GM23338 (cell line): ENCODE data around the gene DEFB124. TPM values are rescaled to one million over a fixed set of nuclear protein-coding genes. Genes with fewer than 3 reads are reported as not detected.

Experiments
- ATAC-seq: fragments of 200-7000 bp; cut with Tn5 transposase; 3 replicates; pipeline ENCODE4 v1.9.1; 2020
- DNase-seq: peaks from one replicate; pipeline ENCODE4 v3.0.0-alpha.2; 2015; ENCODE audit warnings: low spot score
- H2AFZ ChIP-seq: fragments of 200-600 bp; sonication (generic); 2 replicates; pipeline ENCODE4 v1.8.0; 2016; ENCODE audit warnings: antibody characterized with exemption, mild to moderate bottlenecking, moderate library complexity
- H3F3A ChIP-seq: fragments of 200-600 bp; sonication (generic); replicated peaks from 2 replicates; pipeline ENCODE4 v1.8.0; 2017; ENCODE audit warnings: antibody characterized with exemption, mixed run types, low read depth
- H3K27ac ChIP-seq: fragments of 200-600 bp; sonication (generic); 2 replicates; pipeline ENCODE4 v1.6.1; 2016; ENCODE audit warnings: low read depth
- H3K27me3 ChIP-seq: fragments of 200-600 bp; sonication (generic); 2 replicates; pipeline ENCODE4 v1.8.0; 2016; ENCODE audit warnings: mild to moderate bottlenecking, mixed run types, moderate library complexity; ENCODE audit not compliant: insufficient read depth
- H3K36me3 ChIP-seq: fragments of 200-600 bp; sonication (generic); 2 replicates; pipeline ENCODE4 v1.8.0; 2016; ENCODE audit warnings: mild to moderate bottlenecking; ENCODE audit not compliant: insufficient read depth
- H3K4me1 ChIP-seq: fragments of 200-600 bp; sonication (generic); 2 replicates; pipeline ENCODE4 v1.8.0; 2016; ENCODE audit warnings: mild to moderate bottlenecking, moderate library complexity; ENCODE audit not compliant: insufficient read depth
- H3K4me2 ChIP-seq: fragments of 200-600 bp; sonication (generic); 2 replicates; pipeline ENCODE4 v1.7.1; 2017; ENCODE audit warnings: mixed run types
- H3K4me3 ChIP-seq: fragments of 200-600 bp; sonication (generic); 2 replicates; pipeline ENCODE4 v1.6.1; 2016; ENCODE audit warnings: mixed run types
- H3K79me2 ChIP-seq: fragments of 200-600 bp; sonication (generic); replicated peaks from 2 replicates; pipeline ENCODE4 v1.8.0; 2017; ENCODE audit warnings: mild to moderate bottlenecking; ENCODE audit not compliant: insufficient read depth
- H3K9me2 ChIP-seq: fragments of 200-600 bp; sonication (generic); 2 replicates; pipeline ENCODE4 v1.8.0; 2017; ENCODE audit not compliant: insufficient read depth
- H4K20me1 ChIP-seq: fragments of 200-600 bp; sonication (generic); replicated peaks from 2 replicates; pipeline ENCODE4 v1.8.0; 2017; ENCODE audit warnings: mild to moderate bottlenecking; ENCODE audit not compliant: insufficient read depth
- H3K27ac Mint-ChIP-seq: 2 replicates; pipeline ENCODE4 v1.8.0; 2020; ENCODE audit warnings: inconsistent platforms, mild to moderate bottlenecking, moderate library complexity, mixed read lengths
- H3K27me3 Mint-ChIP-seq: 3 replicates; pipeline ENCODE4 v1.8.0; 2022; ENCODE audit warnings: low read depth, mild to moderate bottlenecking, moderate library complexity, mixed read lengths, inconsistent platforms; ENCODE audit not compliant: insufficient read depth, poor library complexity
- H3K36me3 Mint-ChIP-seq: 3 replicates; pipeline ENCODE4 v1.8.0; 2021; ENCODE audit warnings: low read depth, mild to moderate bottlenecking, inconsistent platforms, moderate library complexity, mixed read lengths
- H3K4me1 Mint-ChIP-seq: 3 replicates; pipeline ENCODE4 v1.8.0; 2020; ENCODE audit warnings: mild to moderate bottlenecking, inconsistent platforms, mixed read lengths
- H3K4me3 Mint-ChIP-seq: 3 replicates; pipeline ENCODE4 v1.8.0; 2021; ENCODE audit warnings: moderate library complexity, mild to moderate bottlenecking, inconsistent platforms, mixed read lengths
- H3K9me3 Mint-ChIP-seq: 3 replicates; pipeline ENCODE4 v1.8.0; 2020; ENCODE audit warnings: moderate library complexity, mild to moderate bottlenecking, inconsistent platforms, mixed read lengths
- CREB1 ChIP-seq: fragments of 250-450 bp; sonication (Bioruptor Pico); IDR thresholded peaks from 2 replicates; pipeline ENCODE4 v1.5.0; 2020; ENCODE audit warnings: low read depth, mild to moderate bottlenecking, moderate library complexity
- EZH2 ChIP-seq: fragments of 200-600 bp; sonication (generic); IDR thresholded peaks from one replicate; pipeline ENCODE4 v1.8.0; 2017; ENCODE audit warnings: antibody characterized with exemption, mild to moderate bottlenecking, low read depth; ENCODE audit not compliant: unreplicated experiment
- EZH2phosphoT487 ChIP-seq: fragments of 200-600 bp; sonication (generic); IDR thresholded peaks from one replicate; pipeline ENCODE4 v1.8.1; 2018; ENCODE audit warnings: antibody characterized with exemption; ENCODE audit not compliant: unreplicated experiment
- JUNB ChIP-seq: IDR thresholded peaks from one replicate; pipeline ENCODE4 v1.6.1; 2016; ENCODE audit warnings: antibody characterized with exemption; ENCODE audit not compliant: unreplicated experiment
- NANOG ChIP-seq: IDR thresholded peaks from 2 replicates; pipeline ENCODE4 v1.6.1; 2016; ENCODE audit warnings: antibody characterized with exemption, borderline replicate concordance
- POLR2AphosphoS5 ChIP-seq: IDR thresholded peaks from 2 replicates; pipeline ENCODE4 v1.6.1; 2016; ENCODE audit warnings: antibody characterized with exemption, low read depth
- STAT1 ChIP-seq: IDR thresholded peaks from one replicate; pipeline ENCODE4 v1.6.1; 2016; ENCODE audit warnings: antibody characterized with exemption; ENCODE audit not compliant: unreplicated experiment
- ZNF114 ChIP-seq: fragments of 250-450 bp; sonication (Bioruptor Pico); IDR thresholded peaks from 2 replicates; pipeline ENCODE4 v1.5.0; 2020; ENCODE audit warnings: mild to moderate bottlenecking, moderate library complexity
- ZNF331 ChIP-seq: fragments of 250-450 bp; sonication (Bioruptor Pico); IDR thresholded peaks from 2 replicates; pipeline ENCODE4 v1.5.0; 2020; ENCODE audit warnings: low read depth, mild to moderate bottlenecking, moderate library complexity
- polyA plus RNA-seq: library from polyadenylated mRNA; unstranded; fragments of >200 nt; fragmentation: Nextera tagmentation; extraction: Ambion mirVana; gene quantifications from 2 replicates; pipeline ENCODE4 v1.2.1, GENCODE V29; 2016
- total RNA-seq: library from RNA; depleted of rRNA; stranded (reverse); fragments of >200 nt; shearing (Covaris generic); gene quantifications from 2 replicates; pipeline ENCODE4 v1.2.3, GENCODE V29; 2014
- TF ChIP-seq, protein P1 (sequence below): IDR thresholded peaks from 2 replicates; pipeline ENCODE4 v1.6.1; 2016; ENCODE audit warnings: antibody characterized with exemption
- TF ChIP-seq, protein P2 (sequence below), 2 experiments: fragments of 200-600 bp in 1 of 2; sonication (generic) in 1 of 2; conservative IDR thresholded peaks; 2 replicates each; pipeline versions ENCODE4 v1.5.1 to v1.6.1; 2016 to 2017; ENCODE audit warnings: antibody characterized with exemption in 2 of 2, low read depth in 2 of 2, mild to moderate bottlenecking in 2 of 2, moderate library complexity in 1 of 2
- TF ChIP-seq, protein P3 (sequence below): IDR thresholded peaks from one replicate; pipeline ENCODE4 v1.6.1; 2018; ENCODE audit warnings: antibody characterized with exemption; ENCODE audit not compliant: unreplicated experiment
- TF ChIP-seq, protein P4 (sequence below): fragments of 250-450 bp; sonication (Bioruptor Pico); IDR thresholded peaks from 2 replicates; pipeline ENCODE4 v1.5.0; 2020; ENCODE audit warnings: mild to moderate bottlenecking, moderate library complexity

DEFB124 gene
- total and polyA plus RNA-seq, 2 experiments from 2014 or later = 0.52 TPM; not detected in 1

DNA sequence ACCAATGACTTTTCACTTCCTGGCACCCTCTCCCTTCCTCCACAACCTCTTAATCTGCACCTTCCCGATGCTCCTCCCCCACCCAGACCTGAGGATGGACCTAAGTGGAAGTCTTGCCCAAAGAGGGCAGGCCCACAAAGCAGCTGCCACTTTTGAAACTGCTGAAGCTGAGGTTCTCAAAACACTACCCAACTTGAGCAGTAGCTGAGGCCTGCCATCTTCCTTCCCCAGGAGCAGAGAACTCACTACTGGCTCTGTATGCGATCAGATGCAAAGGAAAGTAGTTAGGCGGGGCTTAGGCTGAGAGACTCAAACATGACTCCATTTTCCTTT is 40.8 kb upstream of the DEFB124 start:
- H3K4me3 Mint-ChIP-seq = no peak overlapping the region
- H3K36me3 Mint-ChIP-seq = peaks cover 8% of the 10 kb centered on the region; the same call in 2 of the 3 replicates
- peak; percentile 30 for DNase-seq
- H3K27me3 Mint-ChIP-seq = peaks cover 3% of the 10 kb centered on the region
- TF ChIP-seq NANOG = no peak
- no peak for TF ChIP-seq ZNF114 (CRISPR knock-in tag)
- TF ChIP-seq POLR2AphosphoS5 = no peak
- TF ChIP-seq JUNB = no peak
- TF ChIP-seq, protein P1, sequence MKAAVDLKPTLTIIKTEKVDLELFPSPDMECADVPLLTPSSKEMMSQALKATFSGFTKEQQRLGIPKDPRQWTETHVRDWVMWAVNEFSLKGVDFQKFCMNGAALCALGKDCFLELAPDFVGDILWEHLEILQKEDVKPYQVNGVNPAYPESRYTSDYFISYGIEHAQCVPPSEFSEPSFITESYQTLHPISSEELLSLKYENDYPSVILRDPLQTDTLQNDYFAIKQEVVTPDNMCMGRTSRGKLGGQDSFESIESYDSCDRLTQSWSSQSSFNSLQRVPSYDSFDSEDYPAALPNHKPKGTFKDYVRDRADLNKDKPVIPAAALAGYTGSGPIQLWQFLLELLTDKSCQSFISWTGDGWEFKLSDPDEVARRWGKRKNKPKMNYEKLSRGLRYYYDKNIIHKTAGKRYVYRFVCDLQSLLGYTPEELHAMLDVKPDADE = no peak
- no peak for TF ChIP-seq ZNF331 (CRISPR knock-in tag)
- TF ChIP-seq, protein P2, sequence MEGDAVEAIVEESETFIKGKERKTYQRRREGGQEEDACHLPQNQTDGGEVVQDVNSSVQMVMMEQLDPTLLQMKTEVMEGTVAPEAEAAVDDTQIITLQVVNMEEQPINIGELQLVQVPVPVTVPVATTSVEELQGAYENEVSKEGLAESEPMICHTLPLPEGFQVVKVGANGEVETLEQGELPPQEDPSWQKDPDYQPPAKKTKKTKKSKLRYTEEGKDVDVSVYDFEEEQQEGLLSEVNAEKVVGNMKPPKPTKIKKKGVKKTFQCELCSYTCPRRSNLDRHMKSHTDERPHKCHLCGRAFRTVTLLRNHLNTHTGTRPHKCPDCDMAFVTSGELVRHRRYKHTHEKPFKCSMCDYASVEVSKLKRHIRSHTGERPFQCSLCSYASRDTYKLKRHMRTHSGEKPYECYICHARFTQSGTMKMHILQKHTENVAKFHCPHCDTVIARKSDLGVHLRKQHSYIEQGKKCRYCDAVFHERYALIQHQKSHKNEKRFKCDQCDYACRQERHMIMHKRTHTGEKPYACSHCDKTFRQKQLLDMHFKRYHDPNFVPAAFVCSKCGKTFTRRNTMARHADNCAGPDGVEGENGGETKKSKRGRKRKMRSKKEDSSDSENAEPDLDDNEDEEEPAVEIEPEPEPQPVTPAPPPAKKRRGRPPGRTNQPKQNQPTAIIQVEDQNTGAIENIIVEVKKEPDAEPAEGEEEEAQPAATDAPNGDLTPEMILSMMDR (conservative IDR thresholded peaks at IDR 0.05; ENCODE audit: low read depth in 2 of 2) = no peak
- TF ChIP-seq, protein P3, sequence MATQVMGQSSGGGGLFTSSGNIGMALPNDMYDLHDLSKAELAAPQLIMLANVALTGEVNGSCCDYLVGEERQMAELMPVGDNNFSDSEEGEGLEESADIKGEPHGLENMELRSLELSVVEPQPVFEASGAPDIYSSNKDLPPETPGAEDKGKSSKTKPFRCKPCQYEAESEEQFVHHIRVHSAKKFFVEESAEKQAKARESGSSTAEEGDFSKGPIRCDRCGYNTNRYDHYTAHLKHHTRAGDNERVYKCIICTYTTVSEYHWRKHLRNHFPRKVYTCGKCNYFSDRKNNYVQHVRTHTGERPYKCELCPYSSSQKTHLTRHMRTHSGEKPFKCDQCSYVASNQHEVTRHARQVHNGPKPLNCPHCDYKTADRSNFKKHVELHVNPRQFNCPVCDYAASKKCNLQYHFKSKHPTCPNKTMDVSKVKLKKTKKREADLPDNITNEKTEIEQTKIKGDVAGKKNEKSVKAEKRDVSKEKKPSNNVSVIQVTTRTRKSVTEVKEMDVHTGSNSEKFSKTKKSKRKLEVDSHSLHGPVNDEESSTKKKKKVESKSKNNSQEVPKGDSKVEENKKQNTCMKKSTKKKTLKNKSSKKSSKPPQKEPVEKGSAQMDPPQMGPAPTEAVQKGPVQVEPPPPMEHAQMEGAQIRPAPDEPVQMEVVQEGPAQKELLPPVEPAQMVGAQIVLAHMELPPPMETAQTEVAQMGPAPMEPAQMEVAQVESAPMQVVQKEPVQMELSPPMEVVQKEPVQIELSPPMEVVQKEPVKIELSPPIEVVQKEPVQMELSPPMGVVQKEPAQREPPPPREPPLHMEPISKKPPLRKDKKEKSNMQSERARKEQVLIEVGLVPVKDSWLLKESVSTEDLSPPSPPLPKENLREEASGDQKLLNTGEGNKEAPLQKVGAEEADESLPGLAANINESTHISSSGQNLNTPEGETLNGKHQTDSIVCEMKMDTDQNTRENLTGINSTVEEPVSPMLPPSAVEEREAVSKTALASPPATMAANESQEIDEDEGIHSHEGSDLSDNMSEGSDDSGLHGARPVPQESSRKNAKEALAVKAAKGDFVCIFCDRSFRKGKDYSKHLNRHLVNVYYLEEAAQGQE = no peak
- TF ChIP-seq, protein P4, sequence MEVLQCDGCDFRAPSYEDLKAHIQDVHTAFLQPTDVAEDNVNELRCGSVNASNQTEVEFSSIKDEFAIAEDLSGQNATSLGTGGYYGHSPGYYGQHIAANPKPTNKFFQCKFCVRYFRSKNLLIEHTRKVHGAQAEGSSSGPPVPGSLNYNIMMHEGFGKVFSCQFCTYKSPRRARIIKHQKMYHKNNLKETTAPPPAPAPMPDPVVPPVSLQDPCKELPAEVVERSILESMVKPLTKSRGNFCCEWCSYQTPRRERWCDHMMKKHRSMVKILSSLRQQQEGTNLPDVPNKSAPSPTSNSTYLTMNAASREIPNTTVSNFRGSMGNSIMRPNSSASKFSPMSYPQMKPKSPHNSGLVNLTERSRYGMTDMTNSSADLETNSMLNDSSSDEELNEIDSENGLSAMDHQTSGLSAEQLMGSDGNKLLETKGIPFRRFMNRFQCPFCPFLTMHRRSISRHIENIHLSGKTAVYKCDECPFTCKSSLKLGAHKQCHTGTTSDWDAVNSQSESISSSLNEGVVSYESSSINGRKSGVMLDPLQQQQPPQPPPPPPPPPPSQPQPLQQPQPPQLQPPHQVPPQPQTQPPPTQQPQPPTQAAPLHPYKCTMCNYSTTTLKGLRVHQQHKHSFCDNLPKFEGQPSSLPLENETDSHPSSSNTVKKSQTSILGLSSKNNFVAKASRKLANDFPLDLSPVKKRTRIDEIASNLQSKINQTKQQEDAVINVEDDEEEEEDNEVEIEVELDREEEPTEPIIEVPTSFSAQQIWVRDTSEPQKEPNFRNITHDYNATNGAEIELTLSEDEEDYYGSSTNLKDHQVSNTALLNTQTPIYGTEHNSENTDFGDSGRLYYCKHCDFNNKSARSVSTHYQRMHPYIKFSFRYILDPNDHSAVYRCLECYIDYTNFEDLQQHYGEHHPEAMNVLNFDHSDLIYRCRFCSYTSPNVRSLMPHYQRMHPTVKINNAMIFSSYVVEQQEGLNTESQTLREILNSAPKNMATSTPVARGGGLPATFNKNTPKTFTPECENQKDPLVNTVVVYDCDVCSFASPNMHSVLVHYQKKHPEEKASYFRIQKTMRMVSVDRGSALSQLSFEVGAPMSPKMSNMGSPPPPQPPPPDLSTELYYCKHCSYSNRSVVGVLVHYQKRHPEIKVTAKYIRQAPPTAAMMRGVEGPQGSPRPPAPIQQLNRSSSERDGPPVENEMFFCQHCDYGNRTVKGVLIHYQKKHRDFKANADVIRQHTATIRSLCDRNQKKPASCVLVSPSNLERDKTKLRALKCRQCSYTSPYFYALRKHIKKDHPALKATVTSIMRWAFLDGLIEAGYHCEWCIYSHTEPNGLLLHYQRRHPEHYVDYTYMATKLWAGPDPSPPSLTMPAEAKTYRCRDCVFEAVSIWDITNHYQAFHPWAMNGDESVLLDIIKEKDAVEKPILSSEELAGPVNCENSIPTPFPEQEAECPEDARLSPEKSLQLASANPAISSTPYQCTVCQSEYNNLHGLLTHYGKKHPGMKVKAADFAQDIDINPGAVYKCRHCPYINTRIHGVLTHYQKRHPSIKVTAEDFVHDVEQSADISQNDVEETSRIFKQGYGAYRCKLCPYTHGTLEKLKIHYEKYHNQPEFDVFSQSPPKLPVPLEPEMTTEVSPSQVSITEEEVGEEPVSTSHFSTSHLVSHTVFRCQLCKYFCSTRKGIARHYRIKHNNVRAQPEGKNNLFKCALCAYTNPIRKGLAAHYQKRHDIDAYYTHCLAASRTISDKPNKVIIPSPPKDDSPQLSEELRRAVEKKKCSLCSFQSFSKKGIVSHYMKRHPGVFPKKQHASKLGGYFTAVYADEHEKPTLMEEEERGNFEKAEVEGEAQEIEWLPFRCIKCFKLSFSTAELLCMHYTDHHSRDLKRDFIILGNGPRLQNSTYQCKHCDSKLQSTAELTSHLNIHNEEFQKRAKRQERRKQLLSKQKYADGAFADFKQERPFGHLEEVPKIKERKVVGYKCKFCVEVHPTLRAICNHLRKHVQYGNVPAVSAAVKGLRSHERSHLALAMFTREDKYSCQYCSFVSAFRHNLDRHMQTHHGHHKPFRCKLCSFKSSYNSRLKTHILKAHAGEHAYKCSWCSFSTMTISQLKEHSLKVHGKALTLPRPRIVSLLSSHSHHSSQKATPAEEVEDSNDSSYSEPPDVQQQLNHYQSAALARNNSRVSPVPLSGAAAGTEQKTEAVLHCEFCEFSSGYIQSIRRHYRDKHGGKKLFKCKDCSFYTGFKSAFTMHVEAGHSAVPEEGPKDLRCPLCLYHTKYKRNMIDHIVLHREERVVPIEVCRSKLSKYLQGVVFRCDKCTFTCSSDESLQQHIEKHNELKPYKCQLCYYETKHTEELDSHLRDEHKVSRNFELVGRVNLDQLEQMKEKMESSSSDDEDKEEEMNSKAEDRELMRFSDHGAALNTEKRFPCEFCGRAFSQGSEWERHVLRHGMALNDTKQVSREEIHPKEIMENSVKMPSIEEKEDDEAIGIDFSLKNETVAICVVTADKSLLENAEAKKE (CRISPR knock-in tag) = no peak
- no peak for TF ChIP-seq EZH2phosphoT487
- no peak for TF ChIP-seq EZH2
- TF ChIP-seq CREB1 = no peak
- no peak for TF ChIP-seq STAT1
- H3K36me3 ChIP-seq = 0 out of 2 replicates have a peak, but pooled peaks cover 7% of the 10 kb centered on the region
- H3K4me1 ChIP-seq = peaks cover 27% of the 10 kb centered on the region
- H3K9me2 ChIP-seq = no peaks in the 10 kb centered on the region
- H3K27ac Mint-ChIP-seq = no peak overlapping the region
- H3K27me3 ChIP-seq = no peaks in the 10 kb centered on the region
- peak overlapping the region; percentile 83; the same call in 1 of the 2 replicates for H3K27ac ChIP-seq
- H3F3A ChIP-seq = peaks cover 44% of the 10 kb centered on the region
- peak overlapping the region; percentile 100 for H3K4me2 ChIP-seq
- no peak overlapping the region for H2AFZ ChIP-seq
- H3K4me3 ChIP-seq = peak overlapping the region; percentile 100
- H4K20me1 ChIP-seq = peaks cover 49% of the 10 kb centered on the region
- H3K4me1 Mint-ChIP-seq = no peaks in the 10 kb centered on the region
- H3K79me2 ChIP-seq = peaks cover 62% of the 10 kb centered on the region
- H3K9me3 Mint-ChIP-seq = peaks cover 3% of the 10 kb centered on the region; the same call in 1 of the 3 replicates
- ATAC-seq = no peak
